ENCODE data around the gene ERAS. TPM values are rescaled to one million over a fixed set of nuclear protein-coding genes. Genes with fewer than 3 reads are reported as not detected.

The ERAS gene
- polyA plus RNA-seq, 1 donor from 2014 or later, result 3.6 TPM

- peak overlapping the region; percentile 25 for H3K4me2 ChIP-seq (ENCODE audit: low read length)
- H3K4me3 ChIP-seq (ENCODE audit: low read length), result peak overlapping the region; percentile 77
- no peaks in the 10 kb centered on the region for H3K9me2 ChIP-seq (ENCODE audit: insufficient read depth, low read length)
- H3K36me3 ChIP-seq (ENCODE audit: insufficient read depth, low read length), result no peaks in the 10 kb centered on the region
- H2AFZ ChIP-seq (ENCODE audit: low read depth, low read length), result peak overlapping the region; percentile 51
- H3F3A ChIP-seq (ENCODE audit: insufficient read depth, low read length, poor library complexity, severe bottlenecking), result no peaks in the 10 kb centered on the region
- no peaks in the 10 kb centered on the region for H4K20me1 ChIP-seq (ENCODE audit: insufficient read depth)
- no peaks in the 10 kb centered on the region for H3K27me3 ChIP-seq (ENCODE audit: insufficient read depth, low read depth, low read length)
- peak overlapping the region; percentile 91 for H3K27ac ChIP-seq (ENCODE audit: low read length)
- H3K9ac ChIP-seq (ENCODE audit: low read length), result peak overlapping the region; percentile 92
- H3K9me3 ChIP-seq (ENCODE audit: low read length), result no peaks in the 10 kb centered on the region
- TF ChIP-seq MXI1 (conservative IDR thresholded peaks at IDR 0.05; ENCODE audit: poor library complexity, severe bottlenecking) (no peak), CTCF (IDR thresholded peaks at IDR 0.05; ENCODE audit: poor library complexity, severe bottlenecking) (no peak), SMC3 (conservative IDR thresholded peaks at IDR 0.05; ENCODE audit: poor library complexity) (peak; percentile 39), POLR2AphosphoS5 (IDR thresholded peaks at IDR 0.05) (peak; percentile 72), TAF1 (IDR thresholded peaks at IDR 0.05; ENCODE audit: low read depth) (no peak), EZH2 (IDR thresholded peaks at IDR 0.05; ENCODE audit: borderline replicate concordance, insufficient read depth, low read length, poor library complexity, severe bottlenecking) (no peak), RAD21 (conservative IDR thresholded peaks at IDR 0.05) (peak; percentile 32), EP300 (conservative IDR thresholded peaks at IDR 0.05; ENCODE audit: poor library complexity, severe bottlenecking) (no peak), REST (IDR thresholded peaks at IDR 0.05; ENCODE audit: borderline replicate concordance) (peak; percentile 29)
- H3K79me2 ChIP-seq (replicated peaks; ENCODE audit: insufficient read depth, low read length), result no peaks in the 10 kb centered on the region
Measured at GRCh38 chrX:48802089-48802904, 24.0 kb upstream of the ERAS start.

GRCh38 chrX:48802905-48803200 lies 23.5 kb upstream of the ERAS start:
- Histone ChIP-seq H3K4me2 (ENCODE audit: low read length) (peak overlapping the region; percentile 25), H3K9ac (ENCODE audit: low read length) (peak overlapping the region; percentile 92), H2AFZ (ENCODE audit: low read depth, low read length) (no peak overlapping the region), H3K4me3 (ENCODE audit: low read length) (peak overlapping the region; percentile 77), H3K9me3 (ENCODE audit: low read length) (no peaks in the 10 kb centered on the region), H3F3A (ENCODE audit: insufficient read depth, low read length, poor library complexity, severe bottlenecking) (no peaks in the 10 kb centered on the region), H3K9me2 (ENCODE audit: insufficient read depth, low read length) (no peaks in the 10 kb centered on the region), H3K79me2 (replicated peaks; ENCODE audit: insufficient read depth, low read length) (no peaks in the 10 kb centered on the region), H3K27me3 (ENCODE audit: insufficient read depth, low read depth, low read length) (no peaks in the 10 kb centered on the region), H3K27ac (ENCODE audit: low read length) (peak overlapping the region; percentile 91), H3K36me3 (ENCODE audit: insufficient read depth, low read length) (no peaks in the 10 kb centered on the region), H4K20me1 (ENCODE audit: insufficient read depth) (no peaks in the 10 kb centered on the region)
- TF ChIP-seq POLR2AphosphoS5 (IDR thresholded peaks at IDR 0.05), result no peak
- TF ChIP-seq EZH2 (IDR thresholded peaks at IDR 0.05; ENCODE audit: borderline replicate concordance, insufficient read depth, low read length, poor library complexity, severe bottlenecking), result no peak
- TF ChIP-seq TAF1 (IDR thresholded peaks at IDR 0.05; ENCODE audit: low read depth), result no peak
- TF ChIP-seq MXI1 (conservative IDR thresholded peaks at IDR 0.05; ENCODE audit: poor library complexity, severe bottlenecking), result no peak
- TF ChIP-seq SMC3 (conservative IDR thresholded peaks at IDR 0.05; ENCODE audit: poor library complexity), result no peak
- TF ChIP-seq CTCF (IDR thresholded peaks at IDR 0.05; ENCODE audit: poor library complexity, severe bottlenecking), result no peak
- TF ChIP-seq REST (IDR thresholded peaks at IDR 0.05; ENCODE audit: borderline replicate concordance), result no peak
- no peak for TF ChIP-seq RAD21 (conservative IDR thresholded peaks at IDR 0.05)
- no peak for TF ChIP-seq EP300 (conservative IDR thresholded peaks at IDR 0.05; ENCODE audit: poor library complexity, severe bottlenecking)

All from neural cell (in vitro differentiated cells).